GM12875 (cell line): ENCODE results near the gene SLC1A5.
"Not testable (repeated sequence)": the region's sequence is repeated elsewhere in the genome, so short reads cannot be mapped to it uniquely, and the experiment has no call there.

Experiments used
- H3K4me3 ChIP-seq: one replicate; pipeline ENCODE4 v1.5.1; 2011; ENCODE audit warnings: low read depth, low read length, control low read depth
- CTCF ChIP-seq: IDR thresholded peaks from 2 replicates; pipeline ENCODE4 v1.5.1; 2011; ENCODE audit warnings: low read depth, mild to moderate bottlenecking, control low read depth, inconsistent platforms, low read length, moderate library complexity, borderline replicate concordance; ENCODE audit not compliant: insufficient read depth

The SLC1A5 gene

GRCh38 chr19:46824890-46825730, 36.7 kb upstream of the SLC1A5 start:
- TF ChIP-seq CTCF, result no peak
- H3K4me3 ChIP-seq, result no peak overlapping the region

DNA sequence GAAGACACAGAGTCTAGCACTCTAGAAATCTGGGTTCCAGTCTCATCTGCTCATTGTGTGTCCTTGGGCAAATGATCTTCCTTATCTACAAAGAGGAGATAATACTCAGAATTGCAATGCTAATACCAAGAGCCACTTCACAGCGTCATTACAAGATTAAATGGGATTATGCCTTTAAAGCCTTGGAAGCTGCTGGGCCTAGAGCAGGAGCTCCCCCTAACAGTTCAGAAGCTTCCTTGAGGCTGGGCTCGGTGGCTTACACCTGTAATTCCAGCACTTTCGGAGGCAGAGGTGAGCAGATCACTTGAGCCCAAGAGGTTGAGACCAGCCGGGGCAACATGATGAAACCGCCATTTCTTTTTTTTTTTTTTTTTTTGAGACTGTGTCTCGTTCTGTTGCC, 34.7 kb upstream of the SLC1A5 start:
- H3K4me3 ChIP-seq, result no peak overlapping the region
- TF ChIP-seq CTCF, result no peak

DNA sequence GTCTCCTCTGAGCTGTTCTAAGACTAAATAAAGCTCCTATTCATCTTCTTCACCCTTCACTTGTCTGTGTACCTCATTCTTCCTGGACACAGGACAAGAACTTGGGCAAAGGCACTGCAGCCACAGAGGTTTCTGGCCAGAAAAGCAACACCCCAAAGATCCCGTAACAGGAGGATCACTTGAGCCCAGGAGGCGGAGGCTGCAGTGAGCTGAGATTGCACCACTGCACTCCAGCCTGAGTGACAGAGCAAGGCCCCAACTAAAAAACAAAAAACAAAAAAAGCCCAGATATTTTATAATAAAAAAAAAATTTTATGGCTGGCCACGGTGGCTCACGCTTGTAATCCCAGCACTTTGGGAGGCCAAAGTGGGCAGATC, 34.0 kb upstream of the SLC1A5 start:
- not testable (repeated sequence) for H3K4me3 ChIP-seq

DNA sequence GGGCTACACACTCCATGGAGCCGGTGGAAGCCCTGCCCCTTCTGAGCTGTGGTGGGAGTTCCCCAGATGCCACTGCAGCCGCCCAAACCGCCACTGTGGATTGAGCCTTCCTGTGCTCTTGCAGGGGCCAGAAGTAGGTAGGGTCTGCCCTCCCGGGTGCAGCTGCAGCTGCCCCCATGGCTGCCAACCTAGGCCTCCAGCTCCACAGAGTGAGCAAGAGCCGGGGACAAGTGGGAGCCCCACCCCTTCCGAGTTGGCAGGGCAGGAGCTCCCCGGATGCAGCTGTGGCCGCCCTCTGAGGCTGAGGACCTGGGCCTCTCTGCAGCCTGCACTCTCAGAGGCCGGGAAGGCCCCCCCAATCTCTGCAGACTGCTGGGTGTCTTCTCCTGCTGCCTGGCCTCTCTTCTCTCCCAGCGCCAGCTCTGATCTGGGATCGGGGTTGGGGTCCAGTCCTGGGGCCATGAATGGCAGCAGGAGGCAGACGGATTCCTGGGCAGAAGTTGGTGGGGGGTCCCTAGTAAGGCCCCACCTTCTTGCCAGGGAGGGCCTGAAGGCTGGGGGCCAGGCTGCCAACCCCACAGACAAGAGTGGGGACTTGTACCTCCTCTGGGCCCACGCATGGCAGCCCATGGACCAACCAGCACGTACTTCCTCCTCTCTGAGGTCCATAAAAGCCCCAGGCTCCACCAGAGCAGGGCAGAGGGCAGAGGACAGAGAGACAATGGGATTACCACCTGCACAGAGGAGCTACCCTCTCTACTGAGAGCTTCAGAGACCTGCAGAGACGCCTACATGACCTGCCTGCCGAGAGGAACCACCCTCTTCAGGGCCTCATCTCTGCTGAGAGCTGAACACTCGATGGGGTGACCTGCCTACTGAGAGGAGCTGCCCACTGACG, 33.4 kb upstream of the SLC1A5 start:
- no peak overlapping the region for H3K4me3 ChIP-seq
- no peak for TF ChIP-seq CTCF

DNA sequence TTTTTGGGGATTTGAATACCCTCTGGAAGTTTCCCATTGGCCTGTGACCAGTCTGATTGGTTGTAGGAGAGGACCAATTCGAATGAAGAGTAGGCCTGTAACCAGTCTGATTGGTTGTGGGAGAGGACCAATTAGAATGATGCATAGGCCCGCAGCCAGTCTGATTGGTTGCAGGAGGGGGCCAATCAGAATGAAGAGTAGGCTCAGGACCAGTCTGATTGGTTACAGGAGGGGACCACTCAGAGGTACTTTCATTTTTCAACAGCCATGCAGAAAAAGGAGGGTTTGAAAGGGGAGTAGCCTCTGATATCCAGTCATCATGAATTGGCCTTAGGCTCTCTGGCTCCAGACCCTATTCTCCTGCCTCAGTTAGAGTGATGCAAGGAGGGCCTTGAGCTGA, 30.4 kb upstream of the SLC1A5 start:
- H3K4me3 ChIP-seq, result no peak overlapping the region
- TF ChIP-seq CTCF, result no peak

GRCh38 chr19:46815833-46816627, 27.6 kb upstream of the SLC1A5 start:
- no peak for TF ChIP-seq CTCF
- H3K4me3 ChIP-seq, result no peak overlapping the region

DNA sequence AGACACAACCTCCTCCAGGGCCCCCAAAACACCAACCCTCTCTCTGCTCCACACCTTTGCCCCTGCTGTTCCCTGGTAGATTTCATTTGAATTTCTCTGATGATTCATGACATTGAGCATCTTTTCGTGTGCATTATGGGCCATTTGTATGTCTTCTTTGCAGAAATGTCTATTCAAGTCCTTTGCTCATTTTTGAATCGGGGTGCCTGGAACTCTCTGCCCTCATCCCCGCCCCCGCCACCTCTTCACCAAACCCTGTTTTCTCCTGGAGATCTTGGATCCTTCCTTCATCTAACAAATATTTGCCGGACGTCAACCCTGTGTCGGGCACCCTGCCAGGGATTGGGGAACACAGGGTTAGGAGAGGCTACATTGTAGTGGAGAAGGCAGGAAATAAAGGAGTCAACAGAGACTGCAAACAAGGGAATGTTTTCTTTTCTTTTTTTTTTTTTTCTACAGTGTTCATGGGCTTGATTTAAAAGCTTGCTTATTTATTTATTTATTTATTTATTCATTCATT, 25.5 kb upstream of the SLC1A5 start:
- TF ChIP-seq CTCF, result no peak
- H3K4me3 ChIP-seq, result no peak overlapping the region
